Activated CD4-positive, alpha-beta T cell treated with anti-CD3 and anti-CD28 coated beads for 4 hours (primary cell): ENCODE data around the gene ESX1.
"Not testable (repeated sequence)": the region's sequence is repeated elsewhere in the genome, so short reads cannot be mapped to it uniquely, and the experiment has no call there.

Source experiments
- DNase-seq, 2 donors: peaks; one replicate each; pipeline ENCODE4 v3.0.0-alpha.2; 2020

Gene ESX1

GRCh38 chrX:104254442-104255115 lies at the start of gene ESX1:
ESX1 (minus strand) TSS chrX:104254933; CDS start chrX:104254849, 84 bp downstream.
- DNase-seq: no peak

- no peak for DNase-seq
Observed at GRCh38 chrX:104295636-104296035, 40.9 kb upstream of the ESX1 start.

- no peak for DNase-seq
Observed at GRCh38 chrX:104288961-104289360, 34.2 kb upstream of the ESX1 start.

GRCh38 chrX:104288269-104288668 lies 33.5 kb upstream of the ESX1 start:
- DNase-seq: no peak

GRCh38 chrX:104285201-104285600 lies 30.5 kb upstream of the ESX1 start:
- DNase-seq: no peak

GRCh38 chrX:104284507-104284906 lies 29.8 kb upstream of the ESX1 start:
- no peak for DNase-seq

- no peak for DNase-seq
Observed at GRCh38 chrX:104282166-104282725, 27.5 kb upstream of the ESX1 start.

- no peak for DNase-seq
Observed at GRCh38 chrX:104281564-104281963, 26.8 kb upstream of the ESX1 start.

GRCh38 chrX:104280609-104281008 lies 25.9 kb upstream of the ESX1 start:
- DNase-seq: no peak

GRCh38 chrX:104270916-104271512 lies 16.3 kb upstream of the ESX1 start:
- peak in 1 of 2 donors; percentile 19 for DNase-seq

- no peak for DNase-seq
Observed at GRCh38 chrX:104270212-104270611, 15.5 kb upstream of the ESX1 start.

GRCh38 chrX:104255465-104255864 lies 732 bp upstream of the ESX1 start:
- DNase-seq: no peak

GRCh38 chrX:104253567-104254441 lies 929 bp downstream of the ESX1 start:
- DNase-seq: no peak

- no peak for DNase-seq
Observed at GRCh38 chrX:104250470-104250869, 4.3 kb downstream of the ESX1 start.

GRCh38 chrX:104230060-104230459 lies 24.7 kb downstream of the ESX1 start:
- not testable (repeated sequence) for DNase-seq

- DNase-seq: no peak
Observed at GRCh38 chrX:104211187-104211586, 43.5 kb downstream of the ESX1 start.

- no peak for DNase-seq
Observed at GRCh38 chrX:104205548-104205947, 49.2 kb downstream of the ESX1 start.
